GM12878 (cell line): ENCODE results near the gene URAD. TPM values are rescaled to one million over a fixed set of nuclear protein-coding genes. Genes with fewer than 3 reads are reported as not detected.

ENCODE experiments used
- ATAC-seq: fragments of 200-7000 bp; cut with Tn5 transposase; 3 replicates; pipeline ENCODE4 v1.9.1; 2020; ENCODE audit warnings: mild to moderate bottlenecking, moderate library complexity
- BruUV-seq: library from RNA; stranded (reverse); fragments of 400-500 nt; replicated peaks from 2 replicates; lab custom pipeline; 2021; lab: Mats Ljungman, UMichigan
- CTCF ChIA-PET: fragments of 300-600 bp; sonication (Branson Sonifier 250); formaldehyde crosslinking; extraction: SDS; loops from one replicate; lab custom pipeline; 2021; ENCODE audit warnings: inconsistent platforms; lab: Yijun Ruan, JAX
- POLR2A ChIA-PET: fragments of 350-600 bp; formaldehyde crosslinking; extraction: SDS; loops from one replicate; lab custom pipeline; 2021; ENCODE audit warnings: inconsistent platforms; lab: Charles Lee
- RAD21 ChIA-PET: fragments of 300-600 bp; sonication (Branson Sonifier 250); formaldehyde crosslinking; loops from one replicate; lab custom pipeline; 2023; ENCODE audit warnings: antibody characterized with exemption; ENCODE audit not compliant: unreplicated experiment; lab: Charles Lee
- SMC1A ChIA-PET: fragments of 300-600 bp; sonication (Branson Sonifier 250); formaldehyde crosslinking; loops from one replicate; lab custom pipeline; 2023; ENCODE audit not compliant: unreplicated experiment, uncharacterized antibody; lab: Charles Lee
- DNase-seq: peaks from one replicate; pipeline ENCODE4 v3.0.0-alpha.2; 2011; ENCODE audit warnings: low read depth, low spot score
- FAIRE-seq: peaks from 3 replicates; lab custom pipeline; 2011; peaks lifted over from hg19 to GRCh38; lab: Jason Lieb, UNC
- H2AFZ ChIP-seq: 2 replicates; pipeline ENCODE4 v1.6.0; 2011; ENCODE audit warnings: low read depth, low read length, control low read depth; ENCODE audit not compliant: control insufficient read depth
- H3K27ac ChIP-seq: 2 replicates; pipeline ENCODE4 v1.5.1; 2011; ENCODE audit warnings: control low read depth; ENCODE audit not compliant: control insufficient read depth, insufficient read depth
- H3K27me3 ChIP-seq, 2 experiments: replicated peaks in 1 of 2; 2 replicates each; pipeline versions ENCODE4 v1.6.0 to v1.6.1; 2011; ENCODE audit warnings: low read length in 1 of 2; ENCODE audit not compliant: control insufficient read depth in 2 of 2, insufficient read depth in 2 of 2
- H3K36me3 ChIP-seq, 2 experiments: 2 replicates each; pipeline ENCODE4 v1.5.1; 2011; ENCODE audit warnings: low read length in 1 of 2; ENCODE audit not compliant: control insufficient read depth in 2 of 2, insufficient read depth in 2 of 2
- H3K4me1 ChIP-seq: 2 replicates; pipeline ENCODE4 v1.6.1; 2011; ENCODE audit warnings: mild to moderate bottlenecking, low read length, moderate library complexity, mixed read lengths; ENCODE audit not compliant: control insufficient read depth, insufficient read depth
- H3K4me2 ChIP-seq: 2 replicates; pipeline ENCODE4 v1.6.0; 2011; ENCODE audit warnings: control low read depth; ENCODE audit not compliant: control insufficient read depth, insufficient read depth
- H3K4me3 ChIP-seq: fragments of 200-600 bp; sonication (generic); 2 replicates; pipeline ENCODE4 v1.5.1; 2016
- H3K79me2 ChIP-seq: 2 replicates; pipeline ENCODE4 v1.6.0; 2011; ENCODE audit warnings: low read length; ENCODE audit not compliant: control insufficient read depth, insufficient read depth
- H3K9ac ChIP-seq: 2 replicates; pipeline ENCODE4 v1.8.0; 2011; ENCODE audit warnings: low read length, control low read depth, mixed read lengths; ENCODE audit not compliant: control insufficient read depth, insufficient read depth
- H3K9me3 ChIP-seq: replicated peaks from 3 replicates; pipeline ENCODE4 v1.5.1; 2011; ENCODE audit warnings: mild to moderate bottlenecking, low read length; ENCODE audit not compliant: control insufficient read depth, insufficient read depth
- H4K20me1 ChIP-seq: 2 replicates; pipeline ENCODE4 v1.6.0; 2011; ENCODE audit not compliant: control insufficient read depth, insufficient read depth
- ASH2L ChIP-seq: fragments of 300-600, 200-600 bp; sonication (generic); IDR thresholded peaks from 2 replicates; pipeline ENCODE4 v1.6.1; 2017; ENCODE audit warnings: low read depth, mild to moderate bottlenecking, borderline replicate concordance
- CUX1 ChIP-seq: IDR thresholded peaks from 2 replicates; pipeline ENCODE4 v1.6.1; 2012; ENCODE audit warnings: improper control_type of control experiment, low read depth, low read length; ENCODE audit not compliant: insufficient replicate concordance
- ESRRA ChIP-seq: IDR thresholded peaks from 2 replicates; pipeline ENCODE4 v1.6.1; 2012; ENCODE audit warnings: mild to moderate bottlenecking, low read length, improper control_type of control experiment
- FOS ChIP-seq: IDR thresholded peaks from 3 replicates; pipeline ENCODE4 v1.6.1; 2011; ENCODE audit warnings: borderline replicate concordance; ENCODE audit not compliant: insufficient read length; ENCODE audit errors: extremely low read depth
- HDAC6 ChIP-seq: fragments of 200-600 bp; sonication (generic); IDR thresholded peaks from one replicate; pipeline ENCODE4 v1.8.0; 2017; ENCODE audit warnings: antibody characterized with exemption; ENCODE audit not compliant: unreplicated experiment
- PRDM15 ChIP-seq: fragments of 450-650 bp; formaldehyde crosslinking; IDR thresholded peaks from 2 replicates; pipeline ENCODE4 v1.4.0; 2020; ENCODE audit warnings: mild to moderate bottlenecking, moderate library complexity
- SUZ12 ChIP-seq: fragments of 200-600 bp; sonication (generic); IDR thresholded peaks from one replicate; pipeline ENCODE4 v1.6.1; 2018; ENCODE audit warnings: antibody characterized with exemption, mild to moderate bottlenecking; ENCODE audit not compliant: unreplicated experiment
- TCF3 ChIP-seq: IDR thresholded peaks from 2 replicates; pipeline ENCODE4 v1.6.1; 2012; ENCODE audit warnings: low read depth, mild to moderate bottlenecking, low read length, borderline replicate concordance; ENCODE audit not compliant: insufficient read depth
- ZBTB33 ChIP-seq: fragments of 450-650 bp; IDR thresholded peaks from 2 replicates; pipeline ENCODE4 v1.6.1; 2017; ENCODE audit warnings: mild to moderate bottlenecking
- whole genome bisulfite sequencing: methylation state at CpG from one replicate; pipeline ENCODE4 v1.1.6; 2016; ENCODE audit warnings: low lambda C conversion rate; ENCODE audit not compliant: insufficient replicate concordance, insufficient coverage; ENCODE audit errors: missing lambda C conversion rate; 5-methylcytosine and 5-hydroxymethylcytosine counted together
- in situ Hi-C: fragments of 300-500 bp; cut with MboI; formaldehyde crosslinking; loops from 9 replicates; pipeline ENCODE4 v1.14.3; 2018; ENCODE audit warnings: mixed read lengths
- intact Hi-C: fragments of 100-400 bp; cut with micrococcal nuclease; formaldehyde crosslinking; loops from one replicate; pipeline ENCODE4 v1.14.2; 2022; ENCODE audit not compliant: unreplicated experiment
- polyA plus RNA-seq, 11 experiments: library from polyadenylated mRNA; depleted of rRNA in 4 of 11; unstranded in 6 of 11; stranded (reverse) in 5 of 11; fragments of >200 nt; fragmentation: Nextera tagmentation in 4 of 11; fragmentation: Illumina TruSeq in 1 of 11; extraction: Ambion mirVana in 4 of 11; extraction: Trizol in 1 of 11; gene quantifications; 1 replicate in 1 of 11; 2 replicates in 10 of 11; pipeline versions ENCODE4 v1.2.1 to v1.2.3, GENCODE V29; 2011 to 2016; ENCODE audit warnings: inconsistent platforms in 2 of 11, missing spikeins in 2 of 11, low read depth in 1 of 11
- total RNA-seq, 4 experiments: library from RNA; depleted of rRNA in 3 of 4; stranded (reverse); fragments of >200 nt in 3 of 4; fragmentation: Illumina TruSeq in 1 of 4; extraction: Trizol in 1 of 4; gene quantifications; 2 replicates each; pipeline versions ENCODE4 v1.2.1 to v1.2.3, GENCODE V29; 2013 to 2021

The URAD gene
- total and polyA plus RNA-seq, 10 of the 15 experiments (the other 5 are each of a cell fraction or from before 2014, with no cell fraction given): not detected

DNA sequence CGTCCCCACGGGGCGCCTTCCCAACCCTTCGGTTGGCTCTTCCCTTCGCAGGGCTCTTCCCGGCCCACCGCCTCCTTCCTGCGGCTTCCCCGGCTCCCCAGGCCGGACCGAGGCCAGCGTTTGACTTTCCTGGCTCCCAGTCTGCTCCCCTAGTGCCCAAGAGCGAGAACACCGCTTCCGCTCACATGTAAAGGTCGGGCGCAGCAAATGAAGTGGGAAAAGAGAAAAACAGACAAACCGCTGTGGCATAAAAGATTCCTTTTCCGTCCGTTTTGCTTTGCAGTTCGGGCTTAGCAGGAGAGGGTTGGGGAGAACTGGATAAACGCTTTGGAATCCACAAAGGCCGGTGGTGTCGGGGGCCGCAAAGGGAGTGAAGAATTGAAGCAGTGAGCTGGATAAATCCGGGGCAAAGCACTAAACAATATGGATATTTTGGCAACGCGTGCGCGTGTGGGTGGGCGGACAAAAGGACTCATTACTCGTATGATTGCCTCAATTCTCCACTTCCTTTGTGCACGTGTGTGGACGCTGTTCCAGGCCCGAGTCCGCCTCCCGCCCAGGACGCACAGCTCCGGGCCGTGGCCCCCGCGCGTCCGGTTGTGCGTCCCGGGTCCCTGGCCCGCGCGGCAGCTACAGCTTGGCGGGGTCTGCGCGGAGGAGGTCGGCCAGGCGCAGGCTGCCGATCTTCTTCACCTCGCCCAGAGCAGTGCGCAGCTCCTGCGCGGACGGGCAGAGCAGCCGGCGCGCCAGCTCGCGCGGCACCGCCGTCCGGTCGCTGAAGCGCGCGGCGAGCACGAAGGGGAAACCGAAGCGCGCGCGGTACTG is 10.8 kb downstream of the URAD start:
- CTCF ChIA-PET: interaction anchor here (9.6 kb wide), 1 partner anchor 150 kb away, joined by 238 read pairs; no protein-coding TSS in a partner anchor
- no peaks in the 10 kb centered on the region for H3K36me3 ChIP-seq
- in situ Hi-C loops: no loop called here
- no peak for TF ChIP-seq ZBTB33
- TF ChIP-seq TCF3: no peak
- TF ChIP-seq HDAC6: peak; percentile 98
- TF ChIP-seq CUX1: no peak
- TF ChIP-seq ESRRA: no peak
- no peak for TF ChIP-seq ASH2L
- no peak for TF ChIP-seq SUZ12
- TF ChIP-seq PRDM15 (CRISPR knock-in tag): no peak
- no peak for TF ChIP-seq FOS
- TF ChIP-seq, all 136 proteins: peak for 1
- Histone ChIP-seq H3K27me3 (peaks cover 27 to 45% of the 10 kb centered on the region in 2 experiments), H3K4me2 (no peak overlapping the region), H3K79me2 (no peaks in the 10 kb centered on the region), H3K9ac (no peak overlapping the region), H3K9me3 (no peaks in the 10 kb centered on the region), H3K4me3 (no peak overlapping the region), H4K20me1 (no peaks in the 10 kb centered on the region), H2AFZ (no peak overlapping the region), H3K27ac (no peak overlapping the region), H3K4me1 (no peaks in the 10 kb centered on the region)
- SMC1A ChIA-PET: interaction anchor here (0.6 kb wide), 1 partner anchor 151 kb away, joined by 3 read pairs; no protein-coding TSS in a partner anchor
- BruUV-seq: no TSS peak
- ATAC-seq (no peak), DNase-seq (no peak), FAIRE-seq (no peak)
- WGBS: 25% methylated on average over 74 of the region's 80 CpGs
- POLR2A ChIA-PET: no interaction called here
- RAD21 ChIA-PET: no interaction called here
- intact Hi-C loops: no loop called here
